K562 (cell line): Measurements from ENCODE around the gene AGRN. TPM values are rescaled to one million over a fixed set of nuclear protein-coding genes. Genes with fewer than 3 reads are reported as not detected.
A peak's percentile ranks its signal among the peaks of the same experiment; 100 is the strongest.

ENCODE experiments used
- ATF2 ChIP-seq: sonication (generic); formaldehyde crosslinking; IDR thresholded peaks from 2 replicates; pipeline ENCODE4 v1.8.1; 2022; ENCODE audit warnings: missing genetic modification reagents
- CBFA2T3 ChIP-seq: fragments of 450-650 bp; IDR thresholded peaks from 2 replicates; pipeline ENCODE4 v1.6.1; 2017
- FIP1L1 ChIP-seq: fragments of 200-400 bp; formaldehyde crosslinking; IDR thresholded peaks from 2 replicates; pipeline ENCODE4 v1.6.1; 2018; ENCODE audit warnings: mild to moderate bottlenecking, low read depth, low read length; ENCODE audit not compliant: poor library complexity, severe bottlenecking
- GATA2 ChIP-seq: sonication (generic); formaldehyde crosslinking; IDR thresholded peaks from 2 replicates; pipeline ENCODE4 v1.4.0; 2020; ENCODE audit warnings: mild to moderate bottlenecking, missing genetic modification reagents
- HIVEP1 ChIP-seq: fragments of 250-450 bp; sonication (Bioruptor Pico); IDR thresholded peaks from 2 replicates; pipeline ENCODE4 v1.4.0; 2020; ENCODE audit warnings: mild to moderate bottlenecking
- MCM2 ChIP-seq: fragments of 450-650 bp; IDR thresholded peaks from 2 replicates; pipeline ENCODE4 v1.6.1; 2017; ENCODE audit warnings: low read depth, mild to moderate bottlenecking
- NEUROD1 ChIP-seq: fragments of 150-350 bp; IDR thresholded peaks from 2 replicates; pipeline ENCODE4 v1.6.1; 2014; ENCODE audit warnings: borderline replicate concordance, low read length, low read depth; ENCODE audit not compliant: partially characterized antibody
- PBX2 ChIP-seq, 2 experiments: IDR thresholded peaks in 1 of 2; conservative IDR thresholded peaks in 1 of 2; 2 replicates each; pipeline ENCODE4 v1.6.1; 2016; ENCODE audit warnings: low read depth in 2 of 2, mild to moderate bottlenecking in 1 of 2, missing compliant biosample characterization in 1 of 2, missing genetic modification characterization in 1 of 2, moderate library complexity in 1 of 2
- RAD21 ChIP-seq, 2 experiments: fragments of 250-450 bp in 1 of 2; fragments of 450-650 bp in 1 of 2; sonication (Bioruptor Pico) in 1 of 2; formaldehyde crosslinking in 1 of 2; IDR thresholded peaks in 1 of 2; conservative IDR thresholded peaks in 1 of 2; 2 replicates each; pipeline versions ENCODE4 v1.4.0 to v1.8.0; 2020 to 2022; ENCODE audit warnings: mild to moderate bottlenecking in 2 of 2, moderate library complexity in 1 of 2
- RBM25 ChIP-seq: fragments of 200-400 bp; formaldehyde crosslinking; IDR thresholded peaks from 2 replicates; pipeline ENCODE4 v1.6.1; 2018; ENCODE audit warnings: low read length, low read depth, moderate library complexity; ENCODE audit not compliant: severe bottlenecking
- SREBF1 ChIP-seq: fragments of 150-350 bp; IDR thresholded peaks from 2 replicates; pipeline ENCODE4 v1.6.1; 2014; ENCODE audit warnings: antibody characterized with exemption, low read depth, low read length, borderline replicate concordance
- TCF3 ChIP-seq: sonication (generic); formaldehyde crosslinking; IDR thresholded peaks from 2 replicates; pipeline ENCODE4 v1.4.0; 2020; ENCODE audit warnings: mild to moderate bottlenecking, missing genetic modification reagents
- TFAP4 ChIP-seq: sonication (generic); formaldehyde crosslinking; IDR thresholded peaks from 2 replicates; pipeline ENCODE4 v1.8.0; 2022; ENCODE audit warnings: missing genetic modification reagents, mild to moderate bottlenecking, moderate library complexity, borderline replicate concordance
- ZFP30 ChIP-seq: fragments of 250-450 bp; sonication (Bioruptor Pico); IDR thresholded peaks from 2 replicates; pipeline ENCODE4 v1.8.0; 2022; ENCODE audit warnings: moderate library complexity, mild to moderate bottlenecking, inconsistent platforms, borderline replicate concordance
- ZNF274 ChIP-seq: IDR thresholded peaks from 2 replicates; pipeline ENCODE4 v1.6.1; 2011; ENCODE audit warnings: low read depth, mild to moderate bottlenecking, low read length, moderate library complexity, borderline replicate concordance
- ZNF3 ChIP-seq: fragments of 250-450 bp; sonication (Bioruptor Pico); IDR thresholded peaks from 2 replicates; pipeline ENCODE4 v1.5.0; 2021; ENCODE audit warnings: mild to moderate bottlenecking, moderate library complexity
- ZNF324 ChIP-seq: fragments of 250-450 bp; sonication (Bioruptor Pico); IDR thresholded peaks from 2 replicates; pipeline ENCODE4 v1.4.0; 2020; ENCODE audit warnings: mild to moderate bottlenecking
- ZNF384 ChIP-seq: IDR thresholded peaks from 2 replicates; pipeline ENCODE4 v1.6.1; 2012; ENCODE audit warnings: low read depth, low read length, improper control_type of control experiment
- ZNF717 ChIP-seq: fragments of 250-450 bp; sonication (Bioruptor Pico); IDR thresholded peaks from 2 replicates; pipeline ENCODE4 v1.5.0; 2021
- polyA plus RNA-seq, 8 experiments: library from polyadenylated mRNA; depleted of rRNA in 4 of 8; stranded (reverse) in 5 of 8; unstranded in 3 of 8; fragments of >200 nt; fragmentation: Nextera tagmentation in 2 of 8; fragmentation: Illumina TruSeq in 1 of 8; extraction: Ambion mirVana in 2 of 8; extraction: Trizol in 1 of 8; gene quantifications; 2 replicates each; pipeline versions ENCODE4 v1.2.1 to v1.2.3, GENCODE V29; 2011 to 2014; ENCODE audit warnings: inconsistent platforms in 1 of 8, missing spikeins in 1 of 8
- total RNA-seq, 7 experiments: library from RNA; depleted of rRNA in 6 of 7; stranded (reverse); fragments of >200 nt in 6 of 7; fragmentation: Illumina TruSeq in 2 of 7; extraction: Trizol in 2 of 7; gene quantifications; 2 replicates each; pipeline versions ENCODE4 v1.2.1 to v1.2.3, GENCODE V29; 2011 to 2021; ENCODE audit warnings: low replicate concordance in 1 of 7
- TF ChIP-seq, protein P1 (sequence below): sonication (generic); formaldehyde crosslinking; IDR thresholded peaks from 2 replicates; pipeline ENCODE4 v1.9.0; 2022; ENCODE audit warnings: mild to moderate bottlenecking, missing genetic modification reagents
- TF ChIP-seq, protein P2 (sequence below): sonication (generic); formaldehyde crosslinking; IDR thresholded peaks from 2 replicates; pipeline ENCODE4 v1.5.0; 2020; ENCODE audit warnings: missing genetic modification reagents

The AGRN gene
- total and polyA plus RNA-seq, 9 of the 15 experiments (the other 6 are each of a cell fraction or from before 2014, with no cell fraction given), result 0.04 to 111 (median 18.1) TPM

- TF ChIP-seq TFAP4 (CRISPR knock-in tag), result peak; percentile 25; the same call in 1 of the 2 replicates
- TF ChIP-seq, protein P1, sequence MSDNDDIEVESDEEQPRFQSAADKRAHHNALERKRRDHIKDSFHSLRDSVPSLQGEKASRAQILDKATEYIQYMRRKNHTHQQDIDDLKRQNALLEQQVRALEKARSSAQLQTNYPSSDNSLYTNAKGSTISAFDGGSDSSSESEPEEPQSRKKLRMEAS (CRISPR knock-in tag), result peak; percentile 66
- no peak for TF ChIP-seq ZNF384
- no peak for TF ChIP-seq RAD21 (CRISPR knock-in tag; conservative IDR thresholded peaks at IDR 0.05 in 1 of 2, IDR thresholded peaks at IDR 0.05 in 1 of 2)
- no peak for TF ChIP-seq ZNF3
- TF ChIP-seq ZNF274, result no peak
- no peak for TF ChIP-seq TCF3
- TF ChIP-seq RBM25, result no peak
- no peak for TF ChIP-seq GATA2 (CRISPR knock-in tag)
- TF ChIP-seq, protein P2, sequence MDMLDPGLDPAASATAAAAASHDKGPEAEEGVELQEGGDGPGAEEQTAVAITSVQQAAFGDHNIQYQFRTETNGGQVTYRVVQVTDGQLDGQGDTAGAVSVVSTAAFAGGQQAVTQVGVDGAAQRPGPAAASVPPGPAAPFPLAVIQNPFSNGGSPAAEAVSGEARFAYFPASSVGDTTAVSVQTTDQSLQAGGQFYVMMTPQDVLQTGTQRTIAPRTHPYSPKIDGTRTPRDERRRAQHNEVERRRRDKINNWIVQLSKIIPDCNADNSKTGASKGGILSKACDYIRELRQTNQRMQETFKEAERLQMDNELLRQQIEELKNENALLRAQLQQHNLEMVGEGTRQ, result peak; percentile 56
- TF ChIP-seq SREBF1, result no peak
- no peak for TF ChIP-seq CBFA2T3
- no peak for TF ChIP-seq ATF2 (CRISPR knock-in tag)
- TF ChIP-seq FIP1L1, result peak; percentile 18
- no peak for TF ChIP-seq PBX2 (CRISPR knock-in tag; IDR thresholded peaks at IDR 0.05; ENCODE audit: low read depth)
- TF ChIP-seq PBX2 (tag; conservative IDR thresholded peaks at IDR 0.05; ENCODE audit: low read depth), result no peak
- TF ChIP-seq NEUROD1, result no peak
- no peak for TF ChIP-seq HIVEP1 (CRISPR knock-in tag)
- TF ChIP-seq MCM2, result no peak
- TF ChIP-seq ZNF324, result no peak
- TF ChIP-seq ZFP30 (CRISPR knock-in tag), result no peak
- TF ChIP-seq ZNF717 (CRISPR knock-in tag), result no peak
These were observed 59.6 kb downstream of the AGRN start (continued) for GRCh38 chr1:1079408-1080121.
